ENCODE data around the gene PPP1R16B. TPM values are rescaled to one million over a fixed set of nuclear protein-coding genes. Genes with fewer than 3 reads are reported as not detected.
A peak's percentile ranks its signal among the peaks of the same experiment; 100 is the strongest.

PPP1R16B gene
- total and polyA plus RNA-seq, 10 of the 15 experiments (the other 5 are each of a cell fraction or from before 2014, with no cell fraction given): 13.4 to 90.2 (median 66.7) TPM

GRCh38 chr20:38805958-38806854 is 709 bp downstream of the PPP1R16B start (continued):
- TF ChIP-seq POU2F2 (IDR thresholded peaks at IDR 0.05; ENCODE audit: borderline replicate concordance, low read depth, low read length) (no peak), CTCF (IDR thresholded peaks at IDR 0.05 in 2 of 3, conservative IDR thresholded peaks at IDR 0.05 in 1 of 3; ENCODE audit: control insufficient read depth in 2 of 3, extremely low read depth in 1 of 3, insufficient read depth in 1 of 3, low read depth in 3 of 3, low read length in 3 of 3) (peak; percentile 34 to 39 (median 35); a peak in 5 of 6 replicates), ATF3 (IDR thresholded peaks at IDR 0.05; ENCODE audit: borderline replicate concordance, extremely low read depth, low read depth, low read length) (no peak)

GRCh38 chr20:38806855-38807655 is 1.6 kb downstream of the PPP1R16B start:
- intact Hi-C loops (cut with micrococcal nuclease; ENCODE audit: unreplicated experiment) (loop anchor here (1.0 kb wide), 1 partner anchor 68 kb away; no protein-coding TSS in a partner anchor), in situ Hi-C loops (cut with MboI) (loop anchor here (5.0 kb wide), 1 partner anchor 65 kb away; no protein-coding TSS in a partner anchor)
- no peaks in the 10 kb centered on the region for H3K9me3 ChIP-seq (replicated peaks; ENCODE audit: control insufficient read depth, insufficient read depth, low read length)
- DNase-seq (ENCODE audit: low read depth, low spot score) (no peak), ATAC-seq (peak; percentile 37), FAIRE-seq (no peak)
- POLR2A ChIA-PET: interaction anchor here (0.7 to 6.4 kb wide), 12 partner anchors 9 to 86 kb away, joined by 3 to 76 read pairs (median 6); no protein-coding TSS in a partner anchor
- no peaks in the 10 kb centered on the region for H3K27me3 ChIP-seq (replicated peaks in 1 of 2; ENCODE audit: control insufficient read depth in 2 of 2, insufficient read depth in 2 of 2, low read length in 1 of 2)
- peaks cover 46% of the 10 kb centered on the region for H3K4me1 ChIP-seq (ENCODE audit: control insufficient read depth, insufficient read depth, low read length)
- peaks cover 0 to 4% of the 10 kb centered on the region in 2 experiments for H3K36me3 ChIP-seq (ENCODE audit: control insufficient read depth in 2 of 2, insufficient read depth in 2 of 2, low read length in 1 of 2)
- SMC1A ChIA-PET (ENCODE audit: uncharacterized antibody, unreplicated experiment): interaction anchor here (1.2 to 11.1 kb wide), 13 partner anchors 9 to 155 kb away, joined by 3 to 187 read pairs (median 8); partner anchors contain the start of genes ACTR5 and DHX35
- TSS peak; percentile 79 for BruUV-seq (replicated peaks)
- H3K79me2 ChIP-seq (ENCODE audit: control insufficient read depth, insufficient read depth, low read length): peaks cover 69% of the 10 kb centered on the region
- H3K4me2 ChIP-seq (ENCODE audit: control insufficient read depth, insufficient read depth): peak overlapping the region; percentile 87
- peak overlapping the region; percentile 84 for H3K27ac ChIP-seq (ENCODE audit: control insufficient read depth, insufficient read depth)
- RAD21 ChIA-PET (ENCODE audit: unreplicated experiment): interaction anchor here (0.9 to 7.6 kb wide), 16 partner anchors 9 to 188 kb away, joined by 3 to 167 read pairs (median 4); no protein-coding TSS in a partner anchor
- no peak overlapping the region for H2AFZ ChIP-seq (ENCODE audit: control insufficient read depth, low read depth, low read length)
- CTCF ChIA-PET: interaction anchor here (0.6 to 6.8 kb wide), 18 partner anchors 8 to 242 kb away, joined by 3 to 91 read pairs (median 4); partner anchors contain the start of genes ACTR5 and DHX35
- H3K9ac ChIP-seq (ENCODE audit: control insufficient read depth, insufficient read depth, low read length): peak overlapping the region; percentile 65
- H4K20me1 ChIP-seq (ENCODE audit: control insufficient read depth, insufficient read depth): peaks cover 3% of the 10 kb centered on the region; the same call in 1 of the 2 replicates
- H3K4me3 ChIP-seq: peak overlapping the region; percentile 87
- under 1% methylated on average over 32 of the region's 32 CpGs for WGBS (ENCODE audit: insufficient coverage, insufficient replicate concordance, low lambda C conversion rate, missing lambda C conversion rate)
- TF ChIP-seq FOXK2 (IDR thresholded peaks at IDR 0.05): no peak
- TF ChIP-seq BRCA1 (IDR thresholded peaks at IDR 0.05; ENCODE audit: low read depth, low read length): no peak
- no peak for TF ChIP-seq USF1 (IDR thresholded peaks at IDR 0.05; ENCODE audit: borderline replicate concordance, extremely low read length, insufficient read depth, low read depth, low read length)
- TF ChIP-seq JUNB (IDR thresholded peaks at IDR 0.05): no peak
- no peak for TF ChIP-seq CUX1 (IDR thresholded peaks at IDR 0.05; ENCODE audit: insufficient replicate concordance, low read depth, low read length)

Measured in GM12878 (cell line).